Measurements from ENCODE around the gene KRT6C.

The KRT6C gene

DNA sequence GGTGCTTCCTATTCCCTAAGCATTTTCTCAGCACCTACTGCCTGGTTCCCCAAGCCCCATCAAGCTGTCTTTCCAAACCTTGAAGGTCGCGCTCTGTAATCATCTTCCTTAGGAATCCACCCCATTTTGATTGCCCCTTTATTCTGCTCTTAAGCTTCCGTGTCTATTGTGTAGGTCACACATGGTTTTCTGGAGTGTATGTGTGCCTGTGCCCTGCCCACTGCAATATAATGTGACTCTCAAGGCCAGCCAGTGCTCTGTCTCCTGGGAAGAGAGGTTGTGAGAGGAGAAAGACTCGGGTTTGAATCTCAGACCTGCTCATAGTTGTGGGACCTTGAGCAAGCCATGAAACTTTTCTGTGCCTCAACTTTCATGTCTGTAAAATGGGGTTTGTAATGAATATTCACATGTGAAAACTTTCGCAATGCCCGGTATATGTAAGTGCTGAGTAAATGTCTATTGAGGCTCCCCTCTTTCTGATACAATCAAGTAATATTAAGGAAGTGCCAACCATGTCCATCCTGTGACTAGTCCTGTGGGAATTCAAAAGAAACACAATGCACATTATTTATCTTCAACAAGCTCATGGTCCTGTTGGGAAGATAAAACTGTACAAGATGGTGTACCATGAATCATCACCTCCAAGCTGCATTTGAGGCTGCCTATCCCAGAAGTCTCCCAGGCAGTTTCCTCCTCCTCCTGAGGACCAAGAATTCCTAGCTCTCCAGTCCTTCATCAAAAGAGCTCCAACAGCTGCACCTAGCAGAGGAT is 38.7 kb downstream of the KRT6C start:
- no peak for DNase-seq (ENCODE audit: low read depth)

GRCh38 chr12:52434081-52434733 is 39.4 kb downstream of the KRT6C start, which contains the start of gene KRT75:
TSS of gene KRT75 (minus strand) at chr12:52434371. CDS start at chr12:52434304, 67 bp downstream.
- DNase-seq (ENCODE audit: low read depth): no peak

DNA sequence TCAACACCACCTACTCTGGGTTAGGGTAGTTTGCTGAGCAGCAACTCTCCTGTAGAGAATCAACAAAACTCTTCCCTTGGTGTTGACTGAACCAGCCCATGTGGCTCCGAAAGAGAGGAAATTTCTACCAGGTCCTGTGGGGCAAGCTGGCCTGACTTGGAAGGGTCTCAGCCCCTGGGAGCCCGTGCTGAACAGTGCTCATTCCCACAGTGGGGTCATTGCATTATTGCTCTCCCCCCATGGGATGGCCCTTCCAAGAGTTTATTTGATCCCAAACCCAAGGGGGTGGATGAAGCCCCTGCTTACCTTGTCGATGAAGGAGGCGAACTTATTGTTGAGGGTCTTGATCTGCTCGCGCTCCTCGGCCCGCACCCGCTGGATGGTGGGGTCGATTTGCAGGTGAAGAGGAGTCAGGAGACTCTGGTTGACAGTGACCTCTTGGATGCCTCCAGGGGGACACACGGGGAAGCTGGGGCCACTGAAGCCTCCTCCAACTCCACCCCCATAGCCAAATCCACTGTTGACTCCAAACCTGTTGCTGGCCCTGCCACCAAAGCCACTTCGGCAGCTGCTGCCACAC is 40.0 kb downstream of the KRT6C start:
- DNase-seq (ENCODE audit: low read depth): no peak

- DNase-seq (ENCODE audit: low read depth): no peak
Measured at GRCh38 chr12:52432559-52433207, 40.9 kb downstream of the KRT6C start.

GRCh38 chr12:52428121-52428520 is 45.5 kb downstream of the KRT6C start:
- no peak for DNase-seq (ENCODE audit: low read depth)

GRCh38 chr12:52427083-52427482 is 46.5 kb downstream of the KRT6C start:
- DNase-seq (ENCODE audit: low read depth): no peak

- DNase-seq (ENCODE audit: low read depth): no peak
Measured at GRCh38 chr12:52426034-52426433, 47.6 kb downstream of the KRT6C start.

DNA sequence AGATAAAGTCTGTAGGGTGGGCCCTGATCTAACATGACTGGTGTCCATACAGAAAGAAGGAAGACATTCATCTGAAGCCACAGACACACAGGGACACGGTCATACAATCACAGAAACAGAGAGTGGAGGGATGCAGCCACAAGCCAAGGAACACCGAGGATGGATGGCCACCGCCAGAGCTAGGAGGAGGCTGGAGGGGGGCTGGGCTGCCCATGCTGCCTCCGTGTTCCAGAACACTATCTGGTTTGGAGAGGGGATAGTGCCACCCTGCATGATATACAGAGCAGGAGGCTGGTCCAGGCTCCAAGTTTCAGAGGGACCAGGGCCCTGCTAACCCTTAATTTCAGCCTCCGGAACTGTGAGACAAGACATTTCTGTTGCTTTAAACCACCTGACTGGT is 48.1 kb downstream of the KRT6C start:
- DNase-seq (ENCODE audit: low read depth): no peak

DNA sequence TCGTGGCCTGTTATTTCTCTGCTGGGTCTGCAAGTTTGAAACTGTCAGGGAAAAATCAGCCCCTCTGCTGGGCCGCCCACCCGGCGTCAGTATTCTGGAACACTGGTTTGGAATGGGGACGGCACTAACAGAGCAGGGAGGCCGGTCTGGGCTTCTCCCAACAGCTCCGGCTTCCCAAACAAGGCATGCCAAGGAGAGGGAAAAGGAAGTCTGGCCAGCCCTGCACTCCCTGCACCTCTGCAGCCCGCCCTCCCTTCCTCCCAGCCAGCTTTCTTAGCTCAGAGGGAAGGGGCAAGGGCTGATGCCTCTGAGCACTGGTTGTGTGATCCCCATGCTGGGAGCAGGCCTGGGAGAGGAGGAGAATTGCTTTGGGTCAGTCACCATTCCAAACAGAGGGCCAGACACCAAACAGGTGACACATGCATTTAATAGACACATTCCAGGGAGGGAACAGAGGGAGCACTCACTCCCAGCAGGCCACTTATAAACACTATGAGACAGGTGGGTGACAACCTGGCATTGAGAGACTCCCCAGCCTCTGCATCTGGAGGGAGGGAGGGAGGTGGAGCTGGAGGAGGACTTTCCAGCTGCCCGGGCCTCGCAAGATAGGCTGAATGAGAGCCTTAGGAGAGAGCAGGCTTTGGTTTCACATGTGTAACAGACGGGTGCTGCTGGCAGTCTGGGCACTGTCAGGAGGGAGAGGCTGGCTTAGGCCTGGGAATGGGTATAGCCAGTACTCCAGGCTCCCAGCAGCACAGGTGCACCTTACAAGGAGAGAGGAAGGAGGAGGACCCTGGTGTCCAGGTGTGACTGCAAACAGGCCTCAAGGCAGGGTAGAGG is 49.7 kb downstream of the KRT6C start:
- DNase-seq (ENCODE audit: low read depth): no peak

DNA sequence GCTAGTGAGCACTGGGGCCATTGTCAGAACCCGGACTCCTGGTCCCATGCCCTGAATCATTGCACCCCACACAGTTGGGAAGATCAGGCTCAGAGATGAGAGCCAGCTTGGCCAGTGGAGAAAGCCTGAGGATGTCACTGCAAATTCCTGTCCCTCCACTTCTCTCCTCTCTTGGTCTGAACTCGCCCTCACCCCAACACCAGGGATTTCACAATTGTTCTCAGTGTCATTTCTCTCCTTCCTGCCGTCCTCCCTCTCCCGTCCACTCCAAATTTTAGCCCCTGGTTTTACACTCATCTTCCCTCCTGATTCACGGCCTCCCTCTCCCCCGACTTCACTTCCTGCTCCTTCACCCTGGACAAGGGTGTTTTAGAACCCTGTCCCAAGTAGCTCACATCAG is 50.6 kb downstream of the KRT6C start:
- DNase-seq (ENCODE audit: low read depth): no peak

DNA sequence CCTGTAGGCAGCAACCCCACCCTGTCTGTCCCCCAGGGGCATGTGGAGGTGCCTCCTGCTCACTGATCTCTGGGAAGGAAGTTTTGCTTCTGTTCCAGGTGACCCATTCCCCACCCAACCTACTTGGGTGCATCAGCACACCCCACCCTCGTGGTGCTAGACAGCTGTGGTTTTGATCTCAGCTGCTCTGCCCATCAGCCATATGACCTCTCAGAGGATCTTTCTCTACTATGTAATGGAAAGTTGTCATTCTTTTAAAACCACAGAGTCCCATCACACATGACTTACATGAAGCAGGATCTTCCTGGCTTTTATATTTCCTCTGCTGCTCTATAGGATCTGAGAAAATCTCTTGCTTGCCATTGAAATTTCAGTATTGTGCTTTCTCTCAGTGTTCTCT is 53.9 kb downstream of the KRT6C start:
- DNase-seq (ENCODE audit: low read depth): no peak

GRCh38 chr12:52418576-52419110 is 55.0 kb downstream of the KRT6C start:
- DNase-seq (ENCODE audit: low read depth): no peak

Data from activated gamma-delta T cell treated with anti-CD3 and anti-CD28 coated beads, Interleukin-2, amount 50 U/mL, for 16 hours (primary cell).